Measurements from ENCODE around the gene FREY1.

The FREY1 gene

GRCh38 chr11:45928535-45929215 lies 21.6 kb upstream of the FREY1 start:
- DNase-seq, result no peak

GRCh38 chr11:45927684-45928413 lies 20.8 kb upstream of the FREY1 start:
- no peak for DNase-seq

GRCh38 chr11:45927332-45927683 lies 20.2 kb upstream of the FREY1 start:
- DNase-seq, result no peak

- DNase-seq, result no peak
Measured at GRCh38 chr11:45926536-45927331, 19.7 kb upstream of the FREY1 start.

GRCh38 chr11:45926001-45926401 lies 18.9 kb upstream of the FREY1 start:
- no peak for DNase-seq

GRCh38 chr11:45925550-45925949 lies 18.5 kb upstream of the FREY1 start:
- no peak for DNase-seq

GRCh38 chr11:45924927-45925326 lies 17.9 kb upstream of the FREY1 start:
- DNase-seq, result no peak

- no peak for DNase-seq
Measured at GRCh38 chr11:45924036-45924915, 17.2 kb upstream of the FREY1 start.

- DNase-seq, result peak; percentile 76 to 81
Measured at GRCh38 chr11:45922425-45923082, 15.5 kb upstream of the FREY1 start, which contains the start of gene LARGE2. Gene LARGE2, plus strand, starts transcription at chr11:45922656. Its CDS starts 227 bp downstream, at chr11:45922883.

- DNase-seq, result peak; percentile 83 to 87
Measured at GRCh38 chr11:45921561-45922424, 14.7 kb upstream of the FREY1 start.

GRCh38 chr11:45920531-45921477 lies 13.7 kb upstream of the FREY1 start:
- no peak for DNase-seq

GRCh38 chr11:45919806-45920530 lies 12.9 kb upstream of the FREY1 start:
- DNase-seq, result no peak

GRCh38 chr11:45918962-45919675 lies 12.0 kb upstream of the FREY1 start:
- DNase-seq, result no peak

GRCh38 chr11:45918331-45918941 lies 11.4 kb upstream of the FREY1 start:
- peak; percentile 62 to 83 for DNase-seq

- peak; percentile 96 to 97 for DNase-seq
Measured at GRCh38 chr11:45917623-45918330, 10.7 kb upstream of the FREY1 start, which contains the start of gene PEX16. Gene PEX16, minus strand, starts transcription at chr11:45917877. Its CDS starts 66 bp downstream, at chr11:45917811.

GRCh38 chr11:45917286-45917622 lies 10.2 kb upstream of the FREY1 start:
- DNase-seq, result no peak

GRCh38 chr11:45915446-45915845 lies 8.4 kb upstream of the FREY1 start:
- no peak for DNase-seq
